Jurkat, Clone E6-1 (cell line): ENCODE data around the gene STAT5A.
"Not testable (repeated sequence)": the region's sequence is repeated elsewhere in the genome, so short reads cannot be mapped to it uniquely, and the experiment has no call there.

ENCODE experiments used
- DNase-seq: peaks from one replicate; pipeline ENCODE4 v3.0.0-alpha.2; 2011; ENCODE audit warnings: low read depth, low spot score
- H3K4me3 ChIP-seq: 2 replicates; pipeline ENCODE4 v1.5.1; 2011; ENCODE audit warnings: mild to moderate bottlenecking, low read length, control low read depth, moderate library complexity

Gene STAT5A

GRCh38 chr17:42347606-42348005 lies 59.3 kb downstream of the STAT5A start:
- no peak for DNase-seq
- H3K4me3 ChIP-seq: no peak overlapping the region

- H3K4me3 ChIP-seq: no peak overlapping the region
- no peak for DNase-seq
Measured at GRCh38 chr17:42348104-42348503, 59.8 kb downstream of the STAT5A start.

GRCh38 chr17:42354956-42355843 lies 66.9 kb downstream of the STAT5A start:
- no peak overlapping the region for H3K4me3 ChIP-seq
- DNase-seq: no peak

GRCh38 chr17:42358434-42358833 lies 70.1 kb downstream of the STAT5A start:
- H3K4me3 ChIP-seq: no peak overlapping the region
- DNase-seq: no peak

GRCh38 chr17:42359133-42359532 lies 70.8 kb downstream of the STAT5A start:
- H3K4me3 ChIP-seq: no peak overlapping the region

GRCh38 chr17:42360388-42360787 lies 72.1 kb downstream of the STAT5A start:
- not testable (repeated sequence) for DNase-seq, H3K4me3 ChIP-seq

More at GRCh38 chr17:42359133-42359532, 70.8 kb downstream of the STAT5A start:
- DNase-seq: no peak
